ENCODE data around the gene TMPRSS4.
A peak's percentile ranks its signal among the peaks of the same experiment; 100 is the strongest.

TMPRSS4 gene

GRCh38 chr11:118138839-118139420, 62.1 kb downstream of the TMPRSS4 start:
- no peak for DNase-seq

DNA sequence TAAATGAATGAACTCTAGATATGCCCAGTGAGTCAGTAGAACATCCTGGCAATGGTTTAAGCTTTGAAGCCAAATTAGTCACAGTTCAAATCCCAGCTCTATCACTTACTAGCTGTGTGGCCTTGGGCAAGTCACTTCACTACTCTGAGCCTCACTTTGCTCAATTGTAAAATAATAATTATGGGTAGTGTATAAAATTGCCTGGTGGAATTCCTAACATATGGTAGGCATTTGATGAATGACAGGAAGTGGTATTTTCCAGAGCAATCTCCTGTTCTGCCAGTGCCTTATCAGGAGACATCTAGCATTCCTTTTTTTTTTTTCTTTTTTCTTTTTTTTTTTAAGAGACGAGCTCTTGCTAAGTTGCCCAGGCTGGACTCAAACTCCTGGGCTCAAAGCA, 62.7 kb downstream of the TMPRSS4 start:
- DNase-seq: no peak

DNA sequence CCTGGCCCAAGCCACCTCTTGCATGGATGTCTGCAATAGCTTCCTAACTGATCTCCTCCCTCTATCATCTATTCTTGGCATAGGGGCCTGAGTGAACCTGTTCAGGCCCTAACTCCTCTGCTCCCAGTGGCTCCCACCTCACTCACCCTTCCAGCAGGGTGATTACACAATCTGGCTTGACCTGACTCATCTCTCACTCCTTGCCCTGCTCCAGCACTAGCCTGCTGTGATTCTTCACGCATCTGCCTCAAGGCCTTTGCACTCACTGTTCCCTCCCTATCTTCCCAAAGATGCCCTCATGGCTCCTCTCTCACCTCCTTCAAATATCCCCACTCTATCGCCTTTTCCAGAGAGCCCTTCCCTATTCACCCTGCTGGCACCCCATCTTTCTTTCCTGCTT, 65.2 kb downstream of the TMPRSS4 start:
- DNase-seq: no peak

GRCh38 chr11:118142809-118143208, 65.9 kb downstream of the TMPRSS4 start:
- peak; percentile 74 for DNase-seq

- DNase-seq: no peak
Measured at GRCh38 chr11:118143661-118144185, 66.8 kb downstream of the TMPRSS4 start.

DNA sequence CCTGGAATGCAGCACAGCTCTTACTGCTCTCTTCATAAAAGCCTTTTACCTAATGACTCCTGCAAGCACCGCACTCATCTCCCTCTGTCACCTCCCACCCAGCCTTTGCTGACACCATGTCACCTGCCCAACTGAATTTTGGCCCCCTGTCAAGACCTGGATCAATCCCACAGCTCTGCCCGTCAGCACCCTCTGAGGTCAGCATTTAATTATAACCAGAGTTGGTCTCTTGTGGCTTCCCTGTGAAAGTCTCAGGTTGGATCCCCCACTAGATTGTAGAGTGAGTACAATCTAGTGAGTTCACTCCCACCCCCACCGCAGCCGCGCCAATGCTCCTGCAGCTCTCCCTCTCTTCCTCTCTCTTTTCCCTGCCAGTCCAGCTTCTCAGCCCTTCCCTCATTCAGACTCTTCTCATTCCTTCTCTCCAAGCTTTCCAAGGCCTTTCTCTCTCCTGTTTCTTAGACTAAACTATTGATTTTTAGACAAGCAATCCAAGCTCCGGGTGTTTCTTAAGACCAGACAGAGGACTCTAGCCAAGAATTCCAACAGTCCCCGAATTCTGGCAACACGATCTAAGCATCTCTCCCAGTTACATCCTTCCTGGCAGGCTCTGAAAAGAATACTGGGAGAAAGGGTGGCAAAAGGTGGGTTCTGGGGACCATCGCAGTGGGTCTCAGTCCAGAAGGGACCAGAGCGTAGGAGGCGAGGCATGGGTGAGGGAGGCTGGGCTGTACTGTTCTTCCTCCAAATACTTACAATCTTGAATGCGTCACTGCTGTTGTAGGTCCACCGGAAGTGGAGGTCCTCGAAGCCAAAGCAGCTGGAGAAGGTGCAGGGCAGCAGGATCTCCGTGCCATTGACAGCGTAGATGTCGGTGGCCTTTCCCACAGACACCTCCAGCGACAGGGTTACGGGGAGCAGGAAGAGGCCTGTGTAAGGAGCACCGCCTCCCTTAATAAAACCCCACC, 67.7 kb downstream of the TMPRSS4 start:
- DNase-seq: no peak

DNA sequence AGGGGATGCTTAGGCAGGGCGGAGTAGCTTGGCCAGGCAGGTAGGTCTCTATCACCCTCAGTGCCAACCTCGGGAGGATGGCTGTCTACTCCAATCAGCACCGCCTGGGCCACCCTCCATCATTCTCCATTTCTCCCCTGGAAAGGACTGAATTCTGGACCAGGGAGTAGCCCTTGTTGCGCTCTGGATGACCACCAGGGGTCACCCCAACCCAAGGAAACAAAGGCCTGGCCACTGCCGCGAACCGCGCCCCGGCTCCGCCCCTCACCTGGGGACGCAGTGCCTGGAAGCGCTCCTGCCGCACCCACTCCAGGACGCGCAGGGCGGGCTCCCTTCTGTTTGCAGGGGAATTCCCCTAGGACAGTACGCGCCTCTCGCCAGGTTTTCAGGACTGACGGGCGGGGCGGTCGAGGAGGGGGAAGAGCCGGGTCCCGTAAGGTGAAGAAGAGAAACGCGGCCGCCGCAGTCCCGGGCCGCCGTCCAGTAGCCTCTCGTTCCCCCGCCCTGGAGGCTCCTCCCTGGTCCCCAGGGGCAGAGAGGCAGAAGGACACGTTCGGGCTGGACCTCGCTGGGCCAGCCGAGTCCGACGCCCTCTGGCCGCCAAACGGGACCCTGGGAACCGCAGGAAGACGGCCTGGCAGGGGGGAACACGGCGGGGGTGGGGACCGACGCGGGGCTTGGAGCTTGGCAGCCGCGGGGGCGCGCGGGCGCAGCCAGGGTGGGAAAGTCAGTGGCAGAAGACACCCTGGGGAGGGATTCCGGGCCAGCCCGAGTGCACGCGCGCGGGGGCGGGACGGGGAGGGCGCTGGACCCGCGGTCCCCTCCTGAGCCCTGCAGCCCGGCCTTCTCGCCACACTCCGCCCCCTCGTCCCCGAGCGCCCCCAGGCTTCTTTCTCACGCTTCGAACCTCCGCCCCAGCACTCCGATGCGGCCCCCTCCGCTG, 68.7 kb downstream of the TMPRSS4 start:
- peak; percentile 52 for DNase-seq

DNA sequence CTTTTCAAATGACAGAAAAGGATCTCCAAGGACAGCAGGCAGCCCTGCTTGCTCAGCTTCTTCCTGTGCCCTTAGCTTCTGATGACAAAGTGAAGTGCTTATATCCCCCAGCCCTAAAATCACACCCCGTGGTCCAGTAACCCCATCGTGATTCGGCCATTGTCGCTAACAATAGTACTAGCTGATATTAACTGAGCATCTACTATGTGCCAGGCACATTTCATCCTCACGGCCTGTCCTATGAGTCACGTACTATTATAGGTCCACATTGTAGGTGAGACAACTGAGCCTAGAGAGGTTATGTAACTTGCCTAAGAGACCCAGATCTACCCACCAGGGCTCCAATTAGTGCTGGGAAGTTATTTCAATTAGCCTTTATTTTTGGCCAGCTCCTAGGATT, 69.7 kb downstream of the TMPRSS4 start:
- DNase-seq: no peak

- no peak for DNase-seq
Measured at GRCh38 chr11:118147502-118147901, 70.6 kb downstream of the TMPRSS4 start.

GRCh38 chr11:118148240-118148639, 71.4 kb downstream of the TMPRSS4 start:
- no peak for DNase-seq

DNA sequence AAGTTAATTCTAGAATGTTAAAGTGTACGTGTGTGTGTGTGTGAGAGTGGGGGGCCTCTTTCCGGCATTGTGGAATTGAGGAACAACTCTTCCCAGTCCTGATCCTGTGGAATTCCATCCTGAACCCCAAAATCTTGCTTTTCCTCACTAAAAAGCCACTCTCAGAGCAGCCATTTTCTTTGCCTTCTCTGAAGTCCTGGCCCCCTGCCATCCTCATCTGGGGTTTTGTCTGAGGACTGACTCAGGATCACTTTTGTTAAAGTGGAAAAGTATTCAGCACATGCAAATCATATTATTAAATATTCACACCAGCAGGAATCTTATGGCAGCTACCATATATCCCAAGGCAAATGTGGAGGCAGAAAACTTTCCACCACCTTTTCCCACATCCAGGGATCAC, 72.0 kb downstream of the TMPRSS4 start:
- DNase-seq: no peak

- no peak for DNase-seq
Measured at GRCh38 chr11:118149493-118149892, 72.6 kb downstream of the TMPRSS4 start.

- DNase-seq: no peak
Measured at GRCh38 chr11:118151431-118151830, 74.6 kb downstream of the TMPRSS4 start.

DNA sequence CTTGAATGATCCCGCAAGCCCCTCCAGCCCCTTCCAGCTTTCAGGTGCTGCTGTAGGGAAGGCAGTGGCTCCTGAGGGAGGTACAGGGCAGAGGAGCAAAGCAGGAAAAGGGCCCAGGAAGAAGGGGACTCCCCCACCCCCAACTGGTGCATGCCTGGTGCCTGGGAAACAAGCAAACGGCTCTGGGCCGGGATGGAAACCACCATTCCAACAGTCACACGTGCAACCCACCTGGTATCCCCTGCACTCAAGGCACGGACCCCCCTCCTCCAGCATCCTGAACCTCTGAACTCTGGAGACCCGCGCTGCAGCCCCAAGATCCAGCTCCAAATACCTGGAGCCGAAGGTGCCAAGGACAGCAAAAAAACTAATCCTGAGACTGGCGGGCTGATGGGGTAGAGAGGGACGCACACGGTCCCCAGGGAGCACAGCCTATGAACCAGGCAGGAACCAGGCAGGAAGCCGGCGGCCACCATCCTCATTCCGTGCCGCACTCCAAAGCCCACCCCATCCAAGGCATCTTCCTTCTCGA, 75.2 kb downstream of the TMPRSS4 start:
- no peak for DNase-seq

DNA sequence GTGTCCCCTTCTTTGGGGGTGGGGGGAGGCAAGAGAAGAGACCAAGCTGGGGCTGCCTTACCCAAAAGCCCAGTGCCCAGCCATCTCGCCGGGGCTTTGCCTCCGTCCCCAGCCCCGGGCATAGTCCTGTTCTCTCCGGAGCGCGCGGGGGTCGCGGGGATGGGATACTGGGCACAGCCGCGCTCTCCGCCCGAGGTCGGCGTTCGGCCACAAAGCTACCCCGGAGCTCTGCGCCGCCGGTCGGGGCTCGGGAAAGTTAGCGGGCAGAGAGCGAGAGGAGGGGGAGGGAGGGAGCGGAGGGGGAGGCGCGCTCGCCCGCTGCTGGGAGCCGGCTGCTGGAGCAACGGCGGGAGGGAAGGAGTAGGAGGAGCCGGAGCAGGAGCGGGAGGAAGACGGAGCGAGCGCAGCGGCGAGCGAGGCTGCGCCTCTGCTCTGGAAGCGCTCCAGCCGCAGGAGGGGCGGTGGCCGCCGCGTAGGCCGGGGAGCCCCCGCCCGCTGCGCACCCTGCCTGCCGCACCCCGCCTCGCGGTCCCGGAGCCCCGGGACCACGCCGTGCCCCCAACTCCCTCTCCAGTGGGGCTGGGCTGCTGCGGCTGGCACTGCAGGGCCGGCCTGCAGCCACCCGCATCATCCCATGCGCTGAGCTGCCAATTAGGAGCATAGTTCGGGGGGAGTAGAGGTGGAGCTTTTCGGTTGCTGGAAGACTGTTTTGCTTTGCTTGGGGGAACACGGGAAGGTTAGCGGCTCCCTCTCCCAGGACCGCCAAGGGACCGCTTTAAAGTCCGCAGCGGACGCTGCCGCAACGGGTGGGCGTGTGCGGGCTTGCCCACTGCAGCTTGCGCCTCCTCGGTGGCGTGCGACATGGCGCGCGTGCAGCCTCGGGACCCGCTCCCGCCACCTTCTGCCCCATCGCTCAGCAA, 75.9 kb downstream of the TMPRSS4 start, which contains the start of gene SCN4B:
TSS of gene SCN4B (minus strand) at position 272 of the 920 bp plus-strand sequence. CDS start at position 122, 150 bp downstream.
- no peak for DNase-seq

- DNase-seq: no peak
Measured at GRCh38 chr11:118153516-118153915, 76.6 kb downstream of the TMPRSS4 start.

- DNase-seq: no peak
Measured at GRCh38 chr11:118153976-118154375, 77.1 kb downstream of the TMPRSS4 start.

- no peak for DNase-seq
Measured at GRCh38 chr11:118154641-118155040, 77.8 kb downstream of the TMPRSS4 start.

- no peak for DNase-seq
Measured at GRCh38 chr11:118155776-118156530, 79.1 kb downstream of the TMPRSS4 start.

DNA sequence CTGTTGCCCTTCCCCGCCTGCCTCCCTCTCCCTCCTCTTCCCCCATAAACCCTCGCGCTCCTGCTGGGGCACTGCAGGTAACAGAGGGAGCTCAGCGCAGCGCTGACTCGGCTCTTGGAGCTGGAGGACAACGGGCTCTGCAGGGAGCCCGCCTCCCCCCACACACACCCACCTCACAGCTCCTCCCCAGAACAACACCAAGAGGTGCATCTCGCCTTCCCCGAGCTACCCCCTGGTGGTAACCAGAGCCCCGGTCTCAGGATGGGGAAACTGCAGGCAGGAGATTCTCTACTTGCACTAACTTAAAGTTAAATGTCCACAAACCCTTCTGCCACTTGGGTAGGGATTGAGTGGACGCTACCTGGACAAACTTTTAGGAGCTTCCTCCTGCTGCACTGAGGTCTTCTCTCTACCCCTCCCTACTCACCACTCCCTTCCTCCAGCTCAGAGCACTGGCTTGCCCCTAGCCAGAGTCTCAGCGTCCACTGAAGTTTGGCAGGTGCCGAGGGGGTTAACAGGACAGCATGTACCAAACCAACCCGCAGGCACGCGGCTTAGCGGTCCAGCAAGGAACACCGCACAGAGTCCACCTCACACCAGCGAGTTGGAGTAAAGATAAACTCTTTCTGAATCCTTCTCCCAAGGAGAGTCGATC, 79.8 kb downstream of the TMPRSS4 start:
- no peak for DNase-seq

Data from GF-D8 (cell line).